Measurements from ENCODE around the gene CCDC69.
A peak's percentile ranks its signal among the peaks of the same experiment; 100 is the strongest.

GRCh38 chr5:151157426-151158286 is 66.2 kb downstream of the CCDC69 start, which contains the start of gene ANXA6:
- TF ChIP-seq CTCF (IDR thresholded peaks at IDR 0.05) (no peak), EP300 (IDR thresholded peaks at IDR 0.05) (no peak), POLR2A (IDR thresholded peaks at IDR 0.05) (peak; percentile 74 to 80)
